ENCODE data around the gene ZFX. TPM values are rescaled to one million over a fixed set of nuclear protein-coding genes. Genes with fewer than 3 reads are reported as not detected.

Gene ZFX
- total RNA-seq, 2 experiments from 2014 or later = 46.8 to 51.8 TPM

- H3K4me1 Mint-ChIP-seq = peaks cover 3% of the 10 kb centered on the region
- ATAC-seq (ENCODE audit: low read depth) (no peak), DNase-seq (no peak)
- POLR2A ChIA-PET = interaction anchor here (0.6 kb wide), 1 partner anchor 190 kb away, joined by 3 read pairs; the partner anchor contains the start of gene KLHL15
- peaks cover 2% of the 10 kb centered on the region for H3K36me3 Mint-ChIP-seq
- H3K27me3 Mint-ChIP-seq = no peaks in the 10 kb centered on the region
- no peaks in the 10 kb centered on the region for H3K9me3 Mint-ChIP-seq
- no peak overlapping the region for H3K27ac Mint-ChIP-seq
- H3K4me3 Mint-ChIP-seq = no peak overlapping the region
These were observed 67.3 kb downstream of the ZFX start for GRCh38 chrX:24216827-24217226.

GRCh38 chrX:24219320-24219719, 69.8 kb downstream of the ZFX start:
- no peak for ATAC-seq (ENCODE audit: low read depth)
- Mint-ChIP-seq H3K27me3 (no peaks in the 10 kb centered on the region), H3K9me3 (no peaks in the 10 kb centered on the region), H3K4me3 (no peak overlapping the region), H3K4me1 (peaks cover 3% of the 10 kb centered on the region), H3K36me3 (no peaks in the 10 kb centered on the region), H3K27ac (no peak overlapping the region)
- DNase-seq = no peak
- POLR2A ChIA-PET = no interaction called here

DNA sequence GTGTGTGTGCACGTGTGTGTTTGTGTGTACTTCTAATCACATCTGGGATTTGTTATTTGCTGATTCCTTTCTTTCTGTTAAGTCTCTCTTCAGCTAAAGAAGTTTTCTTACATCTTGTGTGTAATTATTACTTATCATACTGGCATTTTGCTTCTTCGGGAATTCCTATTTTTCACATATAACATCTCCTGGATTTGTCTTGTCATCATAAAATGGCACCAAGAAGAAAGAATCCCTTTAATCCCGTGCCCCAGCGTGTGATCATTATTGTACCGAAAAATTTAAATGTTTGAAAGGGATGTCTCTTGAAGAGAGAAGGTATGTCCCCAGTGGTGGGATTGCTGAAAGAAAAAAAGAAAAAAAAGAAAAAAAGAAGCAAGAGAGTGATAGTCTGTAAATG, 72.3 kb downstream of the ZFX start:
- Mint-ChIP-seq H3K27me3 (no peaks in the 10 kb centered on the region), H3K9me3 (no peaks in the 10 kb centered on the region), H3K36me3 (no peaks in the 10 kb centered on the region), H3K4me1 (no peaks in the 10 kb centered on the region), H3K27ac (no peak overlapping the region), H3K4me3 (no peak overlapping the region)
- POLR2A ChIA-PET = no interaction called here
- DNase-seq (no peak), ATAC-seq (ENCODE audit: low read depth) (no peak)

- Mint-ChIP-seq H3K36me3 (no peaks in the 10 kb centered on the region), H3K27ac (no peak overlapping the region), H3K27me3 (no peaks in the 10 kb centered on the region), H3K4me1 (no peaks in the 10 kb centered on the region), H3K9me3 (no peaks in the 10 kb centered on the region), H3K4me3 (no peak overlapping the region)
- DNase-seq (no peak), ATAC-seq (ENCODE audit: low read depth) (no peak)
- POLR2A ChIA-PET = no interaction called here
These were observed 75.7 kb downstream of the ZFX start for GRCh38 chrX:24225265-24225664.

DNA sequence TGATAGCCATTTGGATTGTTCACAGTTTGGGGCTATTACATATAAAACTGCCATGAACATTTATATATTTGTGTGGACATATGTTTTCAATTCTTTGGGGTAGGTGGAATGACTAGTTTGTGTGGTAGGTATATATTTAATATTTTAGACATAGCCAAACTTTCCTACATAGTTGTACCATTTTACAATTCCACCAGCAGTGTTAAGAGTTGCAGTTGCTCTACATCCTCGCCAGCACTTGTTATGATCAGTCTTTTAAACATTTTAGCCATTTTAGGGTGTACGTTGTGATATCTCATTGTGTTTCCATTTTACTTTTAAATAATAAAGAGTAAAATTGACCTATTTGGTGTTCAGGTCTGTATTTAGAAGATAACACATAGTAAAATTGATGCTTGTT, 76.6 kb downstream of the ZFX start:
- H3K27me3 Mint-ChIP-seq = no peaks in the 10 kb centered on the region
- POLR2A ChIA-PET = no interaction called here

DNA sequence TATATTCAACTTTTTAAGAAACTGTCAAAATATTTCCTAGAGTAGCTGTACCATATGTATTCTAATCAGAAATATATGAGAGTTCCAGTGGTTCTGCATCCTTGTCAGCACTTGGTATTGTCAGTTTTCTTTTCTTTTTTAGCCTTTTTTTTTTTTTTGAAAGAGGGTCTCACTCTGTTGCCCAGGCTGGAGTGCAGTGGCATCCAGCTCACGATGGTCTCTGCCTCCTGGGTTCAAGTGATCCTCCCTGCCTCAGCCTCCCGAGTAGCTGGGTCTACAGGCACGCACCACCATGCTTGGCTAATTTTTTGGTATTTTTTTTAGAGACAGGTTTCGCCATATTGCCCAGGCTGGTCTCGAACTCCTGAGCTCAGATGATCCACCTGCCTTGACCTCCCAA, 79.1 kb downstream of the ZFX start:
- no peak for DNase-seq
- no peaks in the 10 kb centered on the region for H3K36me3 Mint-ChIP-seq

More for the DNA sequence above, 76.6 kb downstream of the ZFX start:
- no peaks in the 10 kb centered on the region for H3K4me1 Mint-ChIP-seq
- H3K36me3 Mint-ChIP-seq = no peaks in the 10 kb centered on the region
- H3K27ac Mint-ChIP-seq = no peak overlapping the region
- ATAC-seq (ENCODE audit: low read depth) = no peak
- H3K4me3 Mint-ChIP-seq = no peak overlapping the region
- no peaks in the 10 kb centered on the region for H3K9me3 Mint-ChIP-seq
- no peak for DNase-seq

DNA sequence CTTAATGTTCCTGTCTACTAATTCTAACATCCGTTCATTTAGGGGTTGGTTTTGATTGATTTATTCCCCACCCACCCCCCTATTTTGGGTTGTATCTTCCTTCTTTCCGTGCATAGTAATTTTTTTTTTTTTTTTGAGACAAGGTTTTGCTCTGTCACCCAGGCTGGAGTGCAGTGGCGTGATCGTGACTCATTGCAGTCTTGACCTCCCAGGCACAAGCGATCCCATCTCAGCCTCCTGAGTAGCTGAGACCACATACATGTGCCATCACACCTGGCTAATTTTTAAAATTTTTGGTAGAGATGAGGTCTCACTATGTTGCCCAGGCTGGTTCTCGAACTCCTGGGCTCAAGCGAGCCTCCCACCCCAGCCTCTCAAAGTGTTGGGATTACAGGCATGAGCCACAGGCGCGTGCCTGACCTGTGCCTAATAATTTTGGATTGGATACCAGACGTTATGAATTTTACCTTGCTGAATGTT, 79.9 kb downstream of the ZFX start:
- ATAC-seq (ENCODE audit: low read depth) = no peak
- Mint-ChIP-seq H3K27me3 (no peaks in the 10 kb centered on the region), H3K27ac (no peak overlapping the region)

More for the DNA sequence above, 79.1 kb downstream of the ZFX start:
- H3K27ac Mint-ChIP-seq = no peak overlapping the region
- no peak overlapping the region for H3K4me3 Mint-ChIP-seq
- no peaks in the 10 kb centered on the region for H3K4me1 Mint-ChIP-seq
- no peaks in the 10 kb centered on the region for H3K9me3 Mint-ChIP-seq
- no peak for ATAC-seq (ENCODE audit: low read depth)
- POLR2A ChIA-PET = no interaction called here
- H3K27me3 Mint-ChIP-seq = no peaks in the 10 kb centered on the region

GRCh38 chrX:24229976-24230375, 80.4 kb downstream of the ZFX start:
- DNase-seq (no peak), ATAC-seq (ENCODE audit: low read depth) (no peak)
- Mint-ChIP-seq H3K4me1 (no peaks in the 10 kb centered on the region), H3K4me3 (no peak overlapping the region), H3K27ac (no peak overlapping the region), H3K36me3 (no peaks in the 10 kb centered on the region), H3K9me3 (no peaks in the 10 kb centered on the region), H3K27me3 (no peaks in the 10 kb centered on the region)
- POLR2A ChIA-PET = no interaction called here

More for the DNA sequence above, 79.9 kb downstream of the ZFX start:
- POLR2A ChIA-PET = no interaction called here
- Mint-ChIP-seq H3K4me1 (no peaks in the 10 kb centered on the region), H3K4me3 (no peak overlapping the region), H3K36me3 (no peaks in the 10 kb centered on the region), H3K9me3 (no peaks in the 10 kb centered on the region)
- DNase-seq = no peak

- ATAC-seq (ENCODE audit: low read depth) (no peak), DNase-seq (no peak)
- no peak overlapping the region for H3K27ac Mint-ChIP-seq
- H3K4me3 Mint-ChIP-seq = no peak overlapping the region
- no peaks in the 10 kb centered on the region for H3K36me3 Mint-ChIP-seq
- POLR2A ChIA-PET = no interaction called here
- H3K9me3 Mint-ChIP-seq = no peaks in the 10 kb centered on the region
- H3K4me1 Mint-ChIP-seq = peaks cover 6% of the 10 kb centered on the region
- no peaks in the 10 kb centered on the region for H3K27me3 Mint-ChIP-seq
These were observed 81.6 kb downstream of the ZFX start for GRCh38 chrX:24231131-24231540.

- no peak overlapping the region for H3K4me3 Mint-ChIP-seq
- no peak for DNase-seq
- ATAC-seq (ENCODE audit: low read depth) = no peak
- no peaks in the 10 kb centered on the region for H3K36me3 Mint-ChIP-seq
- H3K27ac Mint-ChIP-seq = no peak overlapping the region
- peaks cover 6% of the 10 kb centered on the region for H3K4me1 Mint-ChIP-seq
- no peaks in the 10 kb centered on the region for H3K27me3 Mint-ChIP-seq
- H3K9me3 Mint-ChIP-seq = no peaks in the 10 kb centered on the region
- POLR2A ChIA-PET = no interaction called here
These were observed 82.2 kb downstream of the ZFX start for GRCh38 chrX:24231641-24232179.

- POLR2A ChIA-PET = no interaction called here
- ATAC-seq (ENCODE audit: low read depth) = no peak
- Mint-ChIP-seq H3K27me3 (no peaks in the 10 kb centered on the region), H3K27ac (no peak overlapping the region), H3K36me3 (no peaks in the 10 kb centered on the region), H3K4me1 (peaks cover 6% of the 10 kb centered on the region), H3K9me3 (no peaks in the 10 kb centered on the region), H3K4me3 (no peak overlapping the region)
- no peak for DNase-seq
These were observed 83.3 kb downstream of the ZFX start for GRCh38 chrX:24232796-24233195.

GRCh38 chrX:24235084-24235710, 85.7 kb downstream of the ZFX start:
- H3K27me3 Mint-ChIP-seq = no peaks in the 10 kb centered on the region
- no peaks in the 10 kb centered on the region for H3K36me3 Mint-ChIP-seq
- POLR2A ChIA-PET = no interaction called here
- H3K9me3 Mint-ChIP-seq = no peaks in the 10 kb centered on the region
- H3K4me1 Mint-ChIP-seq = peaks cover 12% of the 10 kb centered on the region
- ATAC-seq (ENCODE audit: low read depth) (no peak), DNase-seq (no peak)
- no peak overlapping the region for H3K27ac Mint-ChIP-seq
- no peak overlapping the region for H3K4me3 Mint-ChIP-seq

GRCh38 chrX:24241822-24242648, 92.5 kb downstream of the ZFX start:
- POLR2A ChIA-PET = interaction anchor here (0.5 to 0.7 kb wide), 3 partner anchors 160 to 316 kb away, joined by 3 to 4 read pairs (median 4); no protein-coding TSS in a partner anchor
- Mint-ChIP-seq H3K36me3 (no peaks in the 10 kb centered on the region), H3K27ac (no peak overlapping the region), H3K9me3 (no peaks in the 10 kb centered on the region), H3K4me3 (no peak overlapping the region), H3K4me1 (peaks cover 8% of the 10 kb centered on the region), H3K27me3 (peaks cover 6% of the 10 kb centered on the region)
- DNase-seq (no peak), ATAC-seq (ENCODE audit: low read depth) (no peak)
